WERI-Rb-1 (cell line): Measurements from ENCODE around the gene MCTP1.

ENCODE experiments used
- DNase-seq: peaks from one replicate; pipeline ENCODE4 v3.0.0-alpha.2; 2020
- H3K27ac ChIP-seq: fragments of 250-450 bp; sonication (Bioruptor Pico); 2 replicates; pipeline ENCODE4 v1.5.1; 2020; ENCODE audit warnings: mild to moderate bottlenecking, moderate library complexity
- H3K27me3 ChIP-seq: fragments of 250-450 bp; sonication (Bioruptor Pico); 2 replicates; pipeline ENCODE4 v1.5.1; 2021; ENCODE audit warnings: mild to moderate bottlenecking, low read depth, moderate library complexity; ENCODE audit not compliant: insufficient read depth, severe bottlenecking
- H3K36me3 ChIP-seq: fragments of 250-450 bp; sonication (Bioruptor Pico); 2 replicates; pipeline ENCODE4 v1.5.1; 2020; ENCODE audit warnings: mild to moderate bottlenecking, moderate library complexity
- H3K4me3 ChIP-seq: 2 replicates; pipeline ENCODE4 v1.5.1; 2011; ENCODE audit warnings: low read depth, mild to moderate bottlenecking, control low read depth, low read length
- H3K9me3 ChIP-seq: fragments of 250-450 bp; sonication (Bioruptor Pico); 2 replicates; pipeline ENCODE4 v1.5.1; 2021; ENCODE audit warnings: mild to moderate bottlenecking, moderate library complexity; ENCODE audit not compliant: severe bottlenecking
- CTCF ChIP-seq: IDR thresholded peaks from 2 replicates; pipeline ENCODE4 v1.5.1; 2011; ENCODE audit warnings: low read depth, mild to moderate bottlenecking, control low read depth, inconsistent platforms, low read length

MCTP1 gene

GRCh38 chr5:94705427-94705826 is 579.5 kb downstream of the MCTP1 start:
- Histone ChIP-seq H3K27ac (no peak overlapping the region), H3K36me3 (no peaks in the 10 kb centered on the region; the same call in none of the 2 replicates), H3K4me3 (no peak overlapping the region), H3K9me3 (no peaks in the 10 kb centered on the region), H3K27me3 (no peaks in the 10 kb centered on the region)
- TF ChIP-seq CTCF, result no peak
- DNase-seq, result no peak

GRCh38 chr5:94702729-94703128 is 582.2 kb downstream of the MCTP1 start:
- H3K4me3 ChIP-seq, result no peak overlapping the region
- DNase-seq, result no peak
- H3K27me3 ChIP-seq, result no peaks in the 10 kb centered on the region
- no peaks in the 10 kb centered on the region; the same call in 1 of the 2 replicates for H3K36me3 ChIP-seq
- TF ChIP-seq CTCF, result no peak
- H3K27ac ChIP-seq, result no peak overlapping the region
- no peaks in the 10 kb centered on the region for H3K9me3 ChIP-seq

DNA sequence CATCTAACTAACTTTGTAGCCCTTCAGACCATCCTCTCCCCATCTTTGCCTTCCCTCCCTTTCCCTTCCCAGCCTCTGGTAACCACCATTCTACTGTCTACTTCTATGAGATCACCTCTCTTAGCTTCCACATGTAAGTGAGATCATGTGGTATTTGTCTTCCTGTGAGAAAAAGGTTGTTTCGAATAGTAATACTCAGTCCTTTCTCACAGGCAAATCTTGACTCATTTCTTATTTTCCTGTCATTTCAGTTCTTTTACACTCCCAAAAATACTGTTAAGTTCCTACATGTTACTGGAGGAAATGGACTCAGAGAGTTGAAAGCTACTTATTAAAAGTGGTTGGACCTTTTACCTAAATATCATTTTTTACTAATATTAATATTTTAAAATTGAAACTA is 584.3 kb downstream of the MCTP1 start:
- no peaks in the 10 kb centered on the region; the same call in 1 of the 2 replicates for H3K36me3 ChIP-seq
- H3K27me3 ChIP-seq, result no peaks in the 10 kb centered on the region
- no peak for DNase-seq
- H3K27ac ChIP-seq, result no peak overlapping the region
- H3K4me3 ChIP-seq, result no peak overlapping the region
- no peak for TF ChIP-seq CTCF
- H3K9me3 ChIP-seq, result no peaks in the 10 kb centered on the region

DNA sequence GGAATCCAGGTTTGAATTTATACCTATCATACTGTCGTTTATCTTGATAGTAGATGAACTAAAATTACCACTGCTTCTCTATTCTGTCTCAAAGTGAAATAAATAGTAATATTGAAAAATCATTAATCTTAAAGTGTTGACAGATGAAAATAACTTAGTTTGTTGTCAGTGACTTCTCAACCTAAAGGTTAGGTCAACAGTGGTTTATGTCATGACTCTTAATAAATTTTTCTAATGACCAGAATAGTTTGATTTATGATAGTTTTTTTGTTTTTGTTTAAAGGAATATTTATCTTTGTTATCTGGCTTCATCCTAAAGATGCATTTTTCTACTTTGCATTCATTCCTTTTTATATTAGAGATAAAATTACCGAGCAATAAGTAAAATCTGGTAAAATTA is 585.3 kb downstream of the MCTP1 start:
- no peak overlapping the region for H3K27ac ChIP-seq
- DNase-seq, result no peak
- no peaks in the 10 kb centered on the region for H3K9me3 ChIP-seq
- H3K4me3 ChIP-seq, result no peak overlapping the region
- no peaks in the 10 kb centered on the region for H3K27me3 ChIP-seq
- TF ChIP-seq CTCF, result no peak
- peaks cover 9% of the 10 kb centered on the region for H3K36me3 ChIP-seq

DNA sequence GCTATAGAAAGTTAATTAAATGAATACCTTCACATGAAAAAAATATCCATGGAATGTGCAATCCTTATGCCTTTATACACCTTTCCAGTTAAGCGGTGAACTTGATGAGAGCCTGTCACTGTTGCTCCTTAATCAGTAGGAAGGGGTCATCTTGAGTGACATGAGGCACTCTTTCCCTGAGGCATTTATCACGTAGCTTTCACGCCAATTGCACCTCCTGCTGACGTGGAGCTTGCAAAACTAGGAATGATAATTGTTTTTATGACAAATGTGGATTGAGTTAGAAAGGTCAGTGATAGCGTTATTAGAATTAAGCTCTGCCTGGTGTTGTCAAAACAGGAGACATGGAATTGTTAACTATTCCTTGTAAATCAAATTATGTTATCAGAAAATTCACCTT is 586.7 kb downstream of the MCTP1 start:
- no peaks in the 10 kb centered on the region for H3K27me3 ChIP-seq
- H3K36me3 ChIP-seq, result peaks cover 9% of the 10 kb centered on the region
- DNase-seq, result no peak
- H3K27ac ChIP-seq, result no peak overlapping the region
- no peak overlapping the region for H3K4me3 ChIP-seq
- H3K9me3 ChIP-seq, result no peaks in the 10 kb centered on the region
- no peak for TF ChIP-seq CTCF

DNA sequence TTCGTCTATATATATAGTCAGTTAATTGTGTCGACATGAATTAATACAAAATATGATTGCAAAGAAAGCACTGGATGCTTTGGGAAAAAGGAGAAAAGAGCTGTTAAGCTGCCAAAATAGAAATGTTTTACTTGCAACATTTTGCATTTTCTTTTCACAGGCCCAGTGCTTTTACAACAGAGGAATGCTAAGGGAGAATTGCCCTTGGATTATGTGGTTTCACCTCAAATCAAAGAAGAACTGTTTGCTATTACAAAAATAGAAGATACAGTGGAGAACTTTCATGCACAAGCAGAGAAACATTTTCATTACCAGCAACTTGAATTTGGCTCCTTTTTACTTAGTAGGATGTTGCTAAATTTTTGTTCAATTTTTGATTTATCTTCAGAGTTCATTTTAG is 590.2 kb downstream of the MCTP1 start:
- Histone ChIP-seq H3K4me3 (no peak overlapping the region), H3K36me3 (peaks cover 18% of the 10 kb centered on the region), H3K27me3 (no peaks in the 10 kb centered on the region), H3K27ac (no peak overlapping the region), H3K9me3 (no peaks in the 10 kb centered on the region)
- no peak for DNase-seq
- no peak for TF ChIP-seq CTCF
